HG02571 (cell line): Measurements from ENCODE around the gene HOOK1.
"Not testable (repeated sequence)": the region's sequence is repeated elsewhere in the genome, so short reads cannot be mapped to it uniquely, and the experiment has no call there.

Experiments
- ATAC-seq: cut with Tn5 transposase; IDR thresholded peaks from one replicate; pipeline ENCODE4 v1.9.1; 2021; ENCODE audit warnings: mild to moderate bottlenecking, moderate library complexity; ENCODE audit not compliant: unreplicated experiment

The HOOK1 gene

DNA sequence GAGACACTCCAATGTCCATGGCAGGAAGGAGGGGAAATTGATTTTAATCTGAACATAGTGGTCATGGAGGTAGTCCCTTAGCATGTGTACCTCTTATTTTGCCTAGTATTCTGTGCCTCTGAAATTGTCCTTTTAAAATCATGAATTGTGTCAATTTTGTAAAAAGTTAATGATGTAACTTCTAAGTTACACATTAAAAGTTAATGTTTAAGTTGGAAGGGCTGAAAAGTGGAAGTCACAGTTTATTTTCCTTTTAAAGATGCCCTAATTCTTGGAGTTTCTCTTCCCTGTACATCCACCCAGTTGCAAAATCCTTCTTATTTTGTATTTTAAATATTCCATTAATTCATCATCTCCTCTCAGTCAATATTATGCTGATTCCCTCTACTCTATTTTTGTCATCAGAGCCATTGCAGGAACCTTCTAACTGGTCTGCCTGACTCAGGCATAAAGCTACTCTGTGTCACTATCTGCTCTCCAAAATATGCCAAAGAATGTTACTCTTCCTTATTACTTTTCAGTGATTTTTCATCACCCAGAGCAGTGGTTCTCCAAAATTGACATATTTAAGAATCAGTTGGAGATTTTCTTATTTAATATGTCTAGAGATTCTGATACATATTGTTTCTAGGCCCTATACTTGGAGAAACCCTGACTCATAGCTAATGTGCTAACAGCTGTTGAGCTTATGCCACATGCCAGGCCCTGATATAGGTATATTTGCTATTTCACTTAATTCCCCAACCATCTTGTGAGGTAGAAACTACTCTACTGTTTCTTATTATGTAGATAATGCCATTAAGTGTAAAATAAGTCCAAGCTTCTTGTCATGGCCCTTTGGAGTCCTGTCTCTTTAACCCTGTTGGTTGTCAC, 5.1 kb downstream of the HOOK1 start:
- no peak for ATAC-seq

DNA sequence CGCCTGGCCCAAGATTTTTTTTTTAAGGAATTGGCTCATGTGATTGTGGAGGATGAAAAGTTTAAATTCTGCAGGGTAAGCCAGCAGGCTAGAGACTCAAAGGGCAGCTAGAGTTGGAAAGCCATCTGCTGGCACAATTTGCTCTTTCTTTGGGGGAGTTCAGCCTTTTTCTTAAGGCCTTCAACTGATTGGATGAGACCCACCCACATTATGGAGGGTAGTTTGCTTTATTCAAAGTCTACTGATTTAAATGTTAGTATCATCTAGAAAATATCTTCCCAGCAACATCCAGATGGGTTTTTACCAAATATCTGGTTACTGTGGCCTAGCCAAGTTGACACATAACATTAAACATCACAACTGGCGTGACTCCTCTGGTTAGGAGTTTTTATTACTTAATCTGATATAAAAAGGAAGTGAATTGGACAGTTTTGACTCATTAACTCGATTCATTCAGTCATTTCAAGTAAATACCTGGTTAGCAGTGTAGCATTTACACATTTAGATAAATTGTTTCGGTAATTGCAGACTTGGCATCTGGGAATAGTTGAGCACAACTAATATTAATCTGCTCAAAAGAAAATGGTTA, 12.4 kb downstream of the HOOK1 start:
- ATAC-seq: no peak

DNA sequence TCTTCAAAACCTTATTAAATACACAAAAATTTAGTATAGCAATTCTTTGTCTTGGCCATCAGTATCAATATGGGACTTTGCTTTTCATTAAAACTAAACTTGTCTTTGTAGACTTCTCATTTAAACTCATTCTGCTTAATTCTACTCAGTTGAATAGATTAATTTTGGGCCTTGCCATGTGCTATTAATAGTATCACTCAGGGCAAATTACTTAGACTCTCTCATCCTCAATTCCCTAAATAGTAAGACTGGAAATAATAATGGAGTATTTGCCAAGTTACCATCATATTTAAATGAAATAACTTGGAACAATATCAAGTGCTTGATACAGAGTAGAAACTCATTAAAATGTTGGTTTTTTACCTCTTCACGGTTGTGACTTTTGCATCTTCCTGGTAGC, 13.4 kb downstream of the HOOK1 start:
- ATAC-seq: no peak

DNA sequence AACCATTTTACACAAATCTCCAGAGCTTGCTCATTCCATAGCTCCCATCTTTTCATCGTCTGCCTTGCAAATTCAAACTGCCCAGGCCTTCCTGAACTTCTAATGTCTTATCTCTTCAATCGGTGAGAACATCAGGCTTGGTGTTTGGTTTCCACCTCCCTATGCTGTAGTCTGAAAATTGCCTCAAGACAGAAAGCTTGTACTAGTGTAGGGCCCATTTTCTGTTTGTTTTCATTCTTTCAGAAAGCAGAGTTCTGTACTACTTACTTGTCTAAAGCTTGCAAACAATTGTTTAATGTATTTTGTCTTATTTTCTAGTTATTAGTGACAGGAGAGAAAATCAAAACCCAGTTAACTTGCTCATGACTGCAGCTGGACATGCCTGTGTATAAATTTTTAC, 16.8 kb downstream of the HOOK1 start:
- ATAC-seq: no peak

DNA sequence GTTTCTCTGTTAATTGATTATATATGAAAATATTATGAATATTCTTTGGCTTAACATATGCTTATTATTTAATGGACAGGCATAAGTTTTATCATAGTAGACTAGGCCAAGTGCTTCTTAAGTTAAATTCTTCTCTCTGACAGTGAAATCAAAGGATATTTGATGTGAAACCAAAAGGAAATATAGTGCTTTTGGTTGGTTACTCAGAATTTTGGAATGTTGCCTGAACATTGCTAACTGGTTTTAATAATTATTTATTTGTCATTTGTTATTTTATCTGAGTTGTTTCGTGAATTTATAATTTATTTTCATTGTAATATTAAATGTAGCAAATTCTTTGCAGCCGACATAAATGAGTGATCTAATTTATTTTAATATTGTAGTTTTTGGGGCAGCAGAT, 18.3 kb downstream of the HOOK1 start:
- no peak for ATAC-seq

DNA sequence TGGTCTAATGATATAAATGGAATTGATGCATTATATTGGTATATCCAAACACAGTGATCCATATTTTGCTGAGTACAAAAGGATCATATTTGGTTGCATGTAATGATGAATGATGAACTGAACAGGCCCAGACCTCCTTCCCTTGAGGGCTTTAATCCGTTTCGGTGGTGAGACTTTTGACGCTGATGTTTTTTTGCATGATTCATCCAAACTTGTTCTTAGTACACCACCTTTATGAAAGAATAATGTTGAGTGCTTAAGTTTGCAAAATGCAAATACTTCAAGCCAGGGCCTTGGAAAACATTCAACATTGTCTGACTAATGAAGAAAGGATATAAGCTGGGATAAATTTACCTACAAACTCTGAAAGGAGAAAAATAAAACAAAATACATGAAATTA, 19.2 kb downstream of the HOOK1 start:
- no peak for ATAC-seq

DNA sequence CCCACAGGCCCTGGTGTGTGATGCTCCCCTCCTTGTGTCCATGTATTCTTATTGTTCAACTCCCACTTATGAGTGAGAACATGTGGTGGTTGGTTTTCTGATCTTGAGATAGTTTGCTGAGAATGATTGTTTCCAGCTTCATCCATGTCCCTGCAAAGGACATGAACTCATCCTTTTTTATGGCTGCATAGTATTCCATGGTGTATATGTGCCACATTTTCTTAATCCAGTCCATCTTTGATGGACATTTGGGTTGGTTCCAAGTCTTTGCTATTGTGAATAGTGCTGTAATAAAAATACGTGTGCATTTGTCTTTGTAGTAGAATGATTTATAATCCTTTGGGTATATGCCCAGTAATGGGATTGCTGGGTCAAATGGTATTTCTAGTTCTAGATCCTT, 23.1 kb downstream of the HOOK1 start:
- not testable (repeated sequence) for ATAC-seq

DNA sequence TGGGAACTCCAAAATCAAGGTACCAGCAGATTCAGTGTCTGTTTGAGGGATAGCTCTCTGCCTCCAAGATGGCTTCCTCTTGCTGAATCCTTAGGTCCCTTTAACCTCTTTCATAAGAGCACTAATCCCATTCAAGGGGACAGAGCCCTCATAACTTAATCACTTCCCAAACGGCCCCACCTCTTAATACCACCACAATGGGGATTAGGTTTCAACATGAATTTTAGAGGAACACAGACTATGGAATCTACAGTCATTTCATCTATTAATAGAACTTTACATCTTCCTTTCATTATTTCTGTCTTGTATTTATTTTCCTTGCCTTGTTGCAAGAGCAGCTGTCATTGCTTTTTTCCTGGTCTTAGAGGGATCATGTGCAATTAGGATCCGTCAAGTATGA, 30.3 kb downstream of the HOOK1 start:
- ATAC-seq: no peak

DNA sequence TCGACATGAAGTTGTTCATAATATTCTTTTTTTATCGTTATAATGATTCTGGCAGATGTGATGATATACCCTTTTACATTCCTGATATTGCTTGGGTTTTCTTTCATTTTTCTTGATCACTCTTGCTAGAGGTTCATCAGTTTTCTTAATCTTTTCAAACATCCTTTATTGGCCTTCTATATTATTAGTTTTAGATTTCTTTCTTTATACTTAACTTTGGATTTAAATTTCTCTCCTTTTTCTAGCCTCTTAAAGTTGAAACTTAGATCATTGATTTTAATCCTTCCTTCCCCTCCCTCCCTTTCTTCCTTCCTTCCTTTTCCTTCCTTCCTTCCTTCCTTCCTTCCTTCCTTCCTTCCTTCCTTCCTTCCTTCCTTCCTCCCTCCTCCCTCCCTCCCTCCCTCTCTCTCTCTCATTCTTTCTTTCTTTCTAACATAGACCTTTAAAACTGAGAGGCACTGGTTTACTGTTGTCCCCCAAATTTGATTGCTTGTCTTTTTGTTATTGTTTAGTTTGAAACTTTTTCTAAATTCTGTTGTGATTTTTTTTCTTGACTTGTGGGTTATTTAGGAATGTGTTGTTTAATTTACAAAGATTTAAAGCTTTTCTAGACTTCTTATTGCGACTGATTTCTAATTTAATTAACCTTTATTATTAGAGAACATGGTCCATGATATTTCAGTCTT, 31.6 kb downstream of the HOOK1 start:
- no peak for ATAC-seq

DNA sequence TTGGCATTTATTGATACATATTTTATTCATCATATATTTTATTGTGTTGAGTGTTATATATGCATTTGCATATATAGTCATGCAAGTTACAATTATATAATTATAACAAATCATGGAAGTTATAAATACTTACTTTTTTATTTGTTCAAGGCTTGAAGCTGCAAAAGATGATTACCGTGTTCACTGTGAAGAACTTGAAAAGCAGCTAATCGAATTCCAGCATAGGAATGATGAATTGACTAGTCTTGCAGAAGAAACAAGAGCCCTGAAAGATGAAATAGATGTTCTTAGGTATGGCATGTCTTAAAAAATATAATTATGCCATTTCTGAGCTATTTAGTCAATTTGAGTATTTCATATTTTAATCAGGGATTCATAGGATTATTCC, 32.1 kb downstream of the HOOK1 start:
- ATAC-seq: no peak

DNA sequence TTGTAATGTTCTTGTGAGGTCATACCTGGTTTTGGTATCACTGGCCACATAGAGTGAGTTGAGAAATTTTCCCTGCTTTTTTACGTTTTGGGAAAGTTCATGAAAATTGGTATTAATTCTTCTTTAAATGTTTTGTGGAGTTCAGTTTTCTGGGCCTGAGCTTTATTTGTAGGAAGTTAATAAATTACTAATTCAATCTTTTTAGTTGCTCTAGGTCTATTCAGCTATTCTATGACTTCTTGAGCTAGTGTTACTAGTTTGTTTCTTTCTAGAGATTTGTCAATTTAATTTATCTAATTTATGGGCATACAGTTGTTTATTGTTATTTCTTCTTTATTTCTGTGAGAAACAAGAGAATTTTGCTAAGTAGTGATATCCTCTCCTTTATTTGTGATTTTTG, 37.4 kb downstream of the HOOK1 start:
- ATAC-seq: no peak

DNA sequence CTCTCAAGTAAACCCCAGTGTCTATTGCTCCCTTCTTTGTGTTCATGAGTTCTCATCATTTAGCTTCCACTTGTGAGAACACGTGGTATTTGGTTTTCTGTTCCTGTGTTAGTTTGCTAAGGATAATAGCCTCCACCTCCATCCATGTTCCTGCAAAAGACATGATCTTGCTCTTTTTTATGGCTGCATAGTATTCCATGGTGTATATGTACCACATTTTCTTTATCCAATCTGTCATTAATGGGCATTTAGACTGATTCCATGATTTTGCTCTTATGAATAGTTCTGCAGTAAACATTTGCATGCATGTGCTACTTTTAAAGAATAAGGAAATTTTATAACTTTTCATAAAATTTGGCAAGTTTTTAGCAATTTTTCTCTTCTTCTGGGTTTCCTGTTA, 40.5 kb downstream of the HOOK1 start:
- ATAC-seq: not testable (repeated sequence)

DNA sequence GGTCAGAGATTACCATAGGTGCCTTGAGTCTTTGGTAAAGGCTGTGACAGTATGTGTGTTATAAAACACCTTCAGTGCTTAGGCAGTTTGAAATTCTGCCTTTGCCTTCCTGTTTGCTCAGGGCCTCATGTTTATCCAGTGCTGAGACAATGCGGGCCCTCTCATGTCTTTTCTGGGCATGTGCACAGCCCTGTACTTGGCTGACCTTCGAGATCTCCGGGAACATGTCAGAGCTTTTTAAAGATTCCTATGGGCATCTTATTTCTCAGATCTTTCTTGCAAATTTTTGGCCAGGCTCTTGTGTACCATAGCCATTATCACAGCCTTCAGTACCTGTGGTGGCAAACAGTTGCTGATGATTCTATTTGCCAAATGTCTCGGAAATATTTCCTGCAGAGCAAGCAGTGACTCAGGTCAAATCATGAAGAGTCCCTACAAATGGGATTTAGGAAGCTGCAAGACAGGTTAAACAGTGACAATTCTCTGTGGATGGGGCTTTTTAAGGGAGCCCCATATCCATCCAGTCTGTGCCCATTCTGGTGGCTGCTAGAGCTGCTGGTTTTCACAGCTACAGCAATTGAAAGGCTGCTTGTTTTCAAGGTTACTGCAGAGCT, 42.1 kb downstream of the HOOK1 start:
- ATAC-seq: no peak

DNA sequence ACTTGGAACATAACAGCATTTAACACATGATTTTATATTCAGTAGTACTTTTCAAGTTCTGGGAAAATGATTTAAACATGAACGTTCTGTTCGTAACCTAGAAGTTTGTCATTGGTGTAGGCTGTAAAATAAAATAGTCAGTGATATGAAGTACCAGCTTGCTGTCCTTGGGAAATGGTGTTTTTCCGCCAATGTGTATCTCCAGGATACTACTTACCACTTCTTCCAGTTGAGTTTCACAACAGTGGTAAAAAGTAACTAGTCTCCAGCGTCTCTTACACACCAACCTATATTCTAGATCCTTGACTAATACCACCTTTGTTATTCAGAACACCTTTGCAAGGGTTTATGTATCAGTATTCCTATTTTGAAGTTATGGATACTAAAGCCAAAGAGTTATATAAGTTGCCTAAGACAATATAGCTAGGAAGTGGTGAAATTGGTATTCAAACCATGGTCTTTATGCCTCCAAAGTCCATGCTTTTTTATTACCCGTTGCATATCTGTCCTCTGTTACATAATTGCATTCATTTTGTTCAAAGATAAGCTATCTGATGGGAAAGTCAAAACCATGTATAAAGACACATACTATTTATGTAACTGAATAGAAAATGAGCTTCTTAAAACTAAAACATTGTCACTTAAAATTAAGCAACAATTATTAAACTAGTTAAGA, 43.1 kb downstream of the HOOK1 start:
- ATAC-seq: no peak

DNA sequence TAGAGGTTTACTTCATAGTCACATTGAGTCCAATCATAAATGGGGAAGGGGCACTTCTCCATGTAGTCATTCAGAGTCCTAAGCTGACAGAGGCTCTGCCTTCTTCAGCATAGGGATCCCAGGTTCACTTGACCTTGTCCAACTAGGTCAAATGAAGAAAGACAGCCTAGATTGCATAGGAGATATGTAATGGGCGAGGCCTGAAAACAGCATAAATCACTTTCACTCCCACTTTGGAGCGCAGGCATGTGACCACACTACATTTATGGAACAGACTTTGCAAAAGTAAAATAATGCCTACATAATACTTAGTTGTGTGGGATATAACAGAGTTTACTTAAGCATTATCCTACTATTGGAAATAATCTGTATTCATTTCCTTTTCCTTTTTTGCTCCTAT, 51.7 kb downstream of the HOOK1 start:
- ATAC-seq: no peak

DNA sequence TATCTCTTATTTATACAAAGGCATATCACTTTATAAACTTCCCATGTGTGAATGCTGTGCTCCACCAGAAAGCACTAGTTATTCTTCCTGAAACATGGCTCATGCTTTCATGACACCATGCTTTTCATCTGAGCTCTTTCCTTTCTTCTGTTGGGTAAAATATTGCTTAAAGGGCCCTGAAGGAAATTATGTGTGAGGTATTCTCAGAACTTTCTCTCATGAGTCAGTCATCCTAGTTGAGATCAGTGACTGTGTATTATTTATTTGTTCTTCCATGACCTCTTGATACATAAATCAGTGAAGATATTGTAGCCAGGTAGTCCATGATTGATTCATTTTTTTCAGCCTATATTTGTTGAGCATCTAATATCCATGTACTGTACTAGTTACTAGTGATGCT, 57.0 kb downstream of the HOOK1 start:
- no peak for ATAC-seq

DNA sequence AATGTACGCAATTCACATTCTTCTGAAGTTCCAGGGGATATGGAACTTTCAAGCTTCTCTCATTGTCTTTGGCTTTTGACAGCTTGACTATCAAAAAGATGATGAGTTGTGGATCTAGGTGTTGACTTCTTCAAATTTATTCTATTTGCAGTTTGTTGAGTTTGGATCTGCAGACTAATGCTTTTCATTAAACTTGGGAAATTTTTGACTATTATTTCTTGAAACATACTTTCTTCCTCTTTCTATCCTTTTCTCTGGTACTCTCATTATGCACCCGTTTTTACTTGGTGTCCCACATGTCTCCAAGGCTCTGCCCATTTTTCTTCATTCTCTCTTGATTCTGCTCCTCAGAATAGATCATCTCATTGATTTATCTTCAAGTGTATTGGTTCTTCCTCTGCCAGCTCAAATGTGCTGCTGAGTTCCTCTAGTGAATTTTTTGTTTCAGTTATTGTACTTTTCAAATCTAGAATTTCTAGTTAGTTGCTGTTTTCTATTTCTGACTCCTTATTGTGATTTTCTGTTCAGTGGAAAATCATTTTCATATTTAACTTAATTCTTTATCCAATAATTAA, 62.4 kb downstream of the HOOK1 start:
- no peak for ATAC-seq

DNA sequence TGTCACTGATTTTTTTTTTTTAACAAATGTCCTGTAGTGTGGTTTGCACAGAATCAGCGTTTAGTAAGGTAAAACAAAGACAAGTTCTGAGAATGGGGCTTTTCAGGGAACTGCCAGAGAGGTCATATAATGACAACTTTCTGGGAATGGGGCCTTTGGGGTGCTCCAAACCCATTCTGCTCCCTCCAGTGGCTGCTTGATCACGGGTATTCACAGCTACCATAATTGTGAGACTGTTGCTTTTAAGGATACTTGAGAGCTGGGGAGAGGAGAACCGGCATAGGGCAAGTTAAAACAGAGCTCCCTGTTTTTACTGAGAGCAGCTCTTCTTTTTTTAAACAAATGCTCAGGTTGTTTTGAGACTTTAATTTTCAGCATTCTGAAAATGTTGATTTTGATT, 63.6 kb downstream of the HOOK1 start:
- no peak for ATAC-seq

DNA sequence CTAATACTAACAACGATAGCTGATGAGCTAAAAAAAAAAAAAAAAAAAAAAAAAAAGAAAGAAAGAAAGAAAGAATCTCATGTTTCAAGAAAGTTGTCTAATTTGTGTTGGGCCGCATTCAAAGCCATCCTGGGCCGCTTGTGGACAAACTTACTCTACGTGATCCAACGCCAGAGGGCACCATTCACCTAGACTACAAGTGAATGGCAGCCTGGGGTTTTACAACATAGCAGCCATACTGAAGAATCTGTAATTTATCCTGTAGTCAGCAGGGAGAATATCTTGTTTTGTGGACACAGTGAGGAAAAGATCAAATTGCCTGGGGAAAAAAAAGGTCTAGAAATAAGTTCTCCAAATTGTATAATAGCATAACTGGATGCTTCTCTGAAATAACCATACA, 64.8 kb downstream of the HOOK1 start:
- ATAC-seq: no peak

DNA sequence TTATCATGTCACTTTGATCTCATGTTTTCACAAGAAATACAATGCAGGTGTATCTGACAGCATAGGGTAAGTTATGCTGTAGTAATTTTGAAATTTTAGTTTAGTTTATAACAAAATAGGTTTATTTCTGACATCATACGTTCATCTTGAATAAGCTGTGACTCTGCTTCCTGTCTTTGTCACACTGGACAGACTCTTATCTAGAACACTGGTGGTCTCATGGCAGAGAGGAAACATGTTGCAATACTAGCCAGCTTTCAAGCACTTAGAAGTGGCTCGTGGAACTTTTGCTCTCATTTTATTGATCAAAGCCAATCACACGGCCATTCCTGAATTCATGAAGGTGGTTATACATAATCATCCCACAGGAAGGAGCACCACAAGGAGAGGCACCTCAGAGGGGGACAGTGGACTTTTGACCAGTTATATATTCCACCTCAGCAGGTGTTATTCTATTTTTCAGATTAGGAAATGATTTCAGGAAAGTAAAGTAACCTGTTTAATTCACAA, 65.3 kb downstream of the HOOK1 start:
- no peak for ATAC-seq

DNA sequence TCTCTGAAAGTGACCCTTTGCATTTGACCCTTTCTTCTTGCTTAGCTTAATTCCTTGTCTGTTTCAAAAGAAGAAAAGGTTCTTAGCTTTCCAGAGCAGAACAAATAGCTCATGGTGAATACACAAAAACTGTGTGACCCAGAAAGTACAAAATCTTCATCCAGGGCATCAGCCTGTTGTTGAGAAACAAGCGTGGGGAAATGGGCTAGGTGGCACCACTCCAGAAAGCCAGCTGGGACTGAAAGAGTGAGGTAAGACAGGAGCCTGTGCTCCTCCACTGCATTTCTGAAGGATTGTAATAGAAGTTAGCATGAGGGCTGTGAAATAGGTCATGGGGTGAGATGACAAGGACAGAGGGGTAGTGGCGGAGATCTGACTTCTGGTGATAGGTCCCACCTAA, 66.0 kb downstream of the HOOK1 start:
- no peak for ATAC-seq
